ENCODE results near the gene OR51A7. TPM values are rescaled to one million over a fixed set of nuclear protein-coding genes. Genes with fewer than 3 reads are reported as not detected.
"Not testable (repeated sequence)": the region's sequence is repeated elsewhere in the genome, so short reads cannot be mapped to it uniquely, and the experiment has no call there.

OR51A7 gene
- total RNA-seq, 1 experiment from 2014 or later = not detected

DNA sequence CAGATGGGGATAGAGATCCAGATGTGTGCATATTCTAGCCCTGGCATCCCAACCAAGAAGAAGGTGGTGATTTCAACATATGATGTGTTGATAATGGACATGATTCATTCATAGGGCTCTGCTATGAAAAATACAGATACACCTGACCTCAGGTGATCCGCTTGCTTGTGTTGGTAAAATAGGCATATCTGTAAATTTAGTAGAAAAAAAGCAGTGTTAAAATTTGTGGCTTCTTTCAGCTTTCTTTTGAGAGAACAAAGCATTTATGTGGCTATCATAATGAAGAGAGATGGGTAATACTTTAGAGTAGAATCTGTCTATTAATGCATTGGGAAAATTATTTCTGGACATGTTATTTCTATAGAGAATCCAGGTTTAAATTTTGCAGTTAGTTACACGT, 52.0 kb downstream of the OR51A7 start, which contains the start of gene OR51A2:
TSS of gene OR51A2 (minus strand) at position 101 of the 400 bp plus-strand sequence. CDS start at position 101, 0 bp downstream.
- DNase-seq (ENCODE audit: low read depth) = not testable (repeated sequence)

DNA sequence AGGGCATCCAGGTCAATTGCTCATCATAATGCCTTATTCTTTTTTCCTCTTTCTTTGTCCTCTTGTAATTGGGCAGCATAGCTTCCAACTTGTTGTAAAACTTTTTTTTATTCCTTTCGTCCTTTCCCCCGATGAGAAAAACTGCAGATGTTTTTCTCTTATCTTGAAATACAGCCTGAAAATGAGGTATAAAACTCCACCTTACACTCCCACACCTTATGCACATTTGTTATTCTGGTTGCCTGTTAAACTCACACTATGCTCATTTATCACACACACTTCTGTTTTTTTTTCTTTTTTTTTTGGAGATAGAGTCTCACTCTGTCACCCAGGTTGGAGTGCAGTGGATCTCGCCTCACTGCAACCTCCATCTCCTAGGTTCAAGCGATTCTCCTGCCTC, 53.8 kb downstream of the OR51A7 start:
- no peak for DNase-seq (ENCODE audit: low read depth)

Other genes starting within 250 kb of the OR51A7 start
- not detected in 2 replicates for gene OR51E2, start 205.9 kb upstream of the OR51A7 start, total RNA-seq (2014; rRNA removed; shearing (Covaris generic))
- gene MMP26, start 199.0 kb upstream of the OR51A7 start, total RNA-seq (2014; rRNA removed; shearing (Covaris generic)) = not detected in 2 replicates
- gene OR51F1, start 133.8 kb upstream of the OR51A7 start, total RNA-seq (2014; rRNA removed; shearing (Covaris generic)) = not detected in 2 replicates
- not detected in 2 replicates for gene OR52R1, start 99.4 kb upstream of the OR51A7 start, total RNA-seq (2014; rRNA removed; shearing (Covaris generic))
- gene OR51F2, start 82.5 kb upstream of the OR51A7 start, total RNA-seq (2014; rRNA removed; shearing (Covaris generic)) = not detected in 2 replicates
- not detected in 2 replicates for gene OR51S1, start 54.6 kb upstream of the OR51A7 start, total RNA-seq (2014; rRNA removed; shearing (Covaris generic))
- gene OR51T1, start 21.9 kb upstream of the OR51A7 start, total RNA-seq (2014; rRNA removed; shearing (Covaris generic)) = not detected in 2 replicates
- not detected in 2 replicates for gene OR51G2, start 15.6 kb downstream of the OR51A7 start, total RNA-seq (2014; rRNA removed; shearing (Covaris generic))
- not detected in 2 replicates for gene OR51G1, start 20.6 kb downstream of the OR51A7 start, total RNA-seq (2014; rRNA removed; shearing (Covaris generic))
- gene OR51A4, start 43.8 kb downstream of the OR51A7 start, total RNA-seq (2014; rRNA removed; shearing (Covaris generic)) = not detected in 2 replicates
- not detected in 2 replicates for gene OR51A2, start 51.9 kb downstream of the OR51A7 start, total RNA-seq (2014; rRNA removed; shearing (Covaris generic))
- gene OR51L1, start 91.1 kb downstream of the OR51A7 start, total RNA-seq (2014; rRNA removed; shearing (Covaris generic)) = not detected in 2 replicates
- gene OR52J3, start 142.7 kb downstream of the OR51A7 start, total RNA-seq (2014; rRNA removed; shearing (Covaris generic)) = not detected in 2 replicates
- not detected in 2 replicates for gene OR52E2, start 155.8 kb downstream of the OR51A7 start, total RNA-seq (2014; rRNA removed; shearing (Covaris generic))
- not detected in 2 replicates for gene OR52E1, start 165.8 kb downstream of the OR51A7 start, total RNA-seq (2014; rRNA removed; shearing (Covaris generic))
- not detected in 2 replicates for gene OR52A5, start 234.6 kb downstream of the OR51A7 start, total RNA-seq (2014; rRNA removed; shearing (Covaris generic))

Data from HT1080 (cell line).